Peyer's patch (tissue), 4 donors: ENCODE results near the gene KRT23.

Source experiments
- CTCF ChIP-seq, 6 experiments: fragments of 450-650 bp in 4 of 6; fragments of 200-600 bp in 2 of 6; sonication (generic) in 1 of 6; IDR thresholded peaks; one replicate each; pipeline ENCODE4 v1.5.1; 2017 to 2019; ENCODE audit warnings: antibody characterized with exemption in 6 of 6, mild to moderate bottlenecking in 3 of 6, moderate library complexity in 1 of 6
- POLR2A ChIP-seq, 2 donors: fragments of 450-650 bp; IDR thresholded peaks; one replicate each; pipeline ENCODE4 v1.5.1; 2017; ENCODE audit warnings: antibody characterized with exemption in 2 of 2, mild to moderate bottlenecking in 2 of 2, moderate library complexity in 2 of 2

- no peak for TF ChIP-seq CTCF (IDR thresholded peaks at IDR 0.05)
- no peak for TF ChIP-seq POLR2A (IDR thresholded peaks at IDR 0.05)
Observed at GRCh38 chr17:40910441-40910841, 27.0 kb downstream of the KRT23 start.
